ENCODE measurements around the gene DGKZ. TPM values are rescaled to one million over a fixed set of nuclear protein-coding genes. Genes with fewer than 3 reads are reported as not detected.

The DGKZ gene
- total and polyA plus RNA-seq, 4 donors = 33.3 to 63.2 (median 44.1) TPM

GRCh38 chr11:46357483-46357936, 10.2 kb downstream of the DGKZ start:
- peaks cover 0 to 2% (median 0%) of the 10 kb centered on the region in 4 donors for H3K36me3 ChIP-seq (ENCODE audit: control insufficient read depth in 4 of 4, insufficient read depth in 4 of 4, low read length in 4 of 4)
- H3K9me3 ChIP-seq (ENCODE audit: control insufficient read depth in 4 of 4, insufficient read depth in 3 of 4, low read length in 3 of 4) = no peaks in the 10 kb centered on the region
- H3K27me3 ChIP-seq (ENCODE audit: control insufficient read depth in 3 of 3, insufficient read depth in 3 of 3, low read length in 2 of 3) = no peaks in the 10 kb centered on the region
- peaks cover 2 to 33% (median 16%) of the 10 kb centered on the region in 5 donors for H3K4me1 ChIP-seq (ENCODE audit: control insufficient read depth in 5 of 5, insufficient read depth in 5 of 5, low read length in 5 of 5)
- WGBS, 2 donors = 76 to 77% methylated on average over 10 to 11 of the region's 11 CpGs
- no peak overlapping the region for H3K4me3 ChIP-seq
- DNase-seq (no peak), ATAC-seq (ENCODE audit: insufficient read depth, low FRiP score) (no peak)
- H3K9ac ChIP-seq (ENCODE audit: insufficient read depth in 1 of 2, low read length in 2 of 2) = no peak overlapping the region
- H3K27ac ChIP-seq (ENCODE audit: low read depth in 1 of 2, low read length in 1 of 2) = no peak overlapping the region
- no peak for TF ChIP-seq CTCF (IDR thresholded peaks at IDR 0.05; ENCODE audit: control extremely low read depth, extremely low read depth)

GRCh38 chr11:46359953-46360352, 12.7 kb downstream of the DGKZ start:
- H3K27ac ChIP-seq (ENCODE audit: low read depth in 1 of 2, low read length in 1 of 2) = no peak overlapping the region

GRCh38 chr11:46360878-46361277, 13.6 kb downstream of the DGKZ start:
- no peaks in the 10 kb centered on the region for H3K27me3 ChIP-seq (ENCODE audit: control insufficient read depth in 3 of 3, insufficient read depth in 3 of 3, low read length in 2 of 3)

More at GRCh38 chr11:46359953-46360352, 12.7 kb downstream of the DGKZ start:
- WGBS, 2 donors = 65 to 68% methylated on average over 1 of the region's 1 CpG
- Histone ChIP-seq H3K4me1 (ENCODE audit: control insufficient read depth in 5 of 5, insufficient read depth in 5 of 5, low read length in 5 of 5) (peaks cover 4 to 33% (median 23%) of the 10 kb centered on the region in 5 donors), H3K27me3 (ENCODE audit: control insufficient read depth in 3 of 3, insufficient read depth in 3 of 3, low read length in 2 of 3) (no peaks in the 10 kb centered on the region), H3K36me3 (ENCODE audit: control insufficient read depth in 4 of 4, insufficient read depth in 4 of 4, low read length in 4 of 4) (no peaks in the 10 kb centered on the region), H3K9ac (ENCODE audit: insufficient read depth in 1 of 2, low read length in 2 of 2) (no peak overlapping the region), H3K4me3 (no peak overlapping the region), H3K9me3 (ENCODE audit: control insufficient read depth in 4 of 4, insufficient read depth in 3 of 4, low read length in 3 of 4) (no peaks in the 10 kb centered on the region)
- no peak for TF ChIP-seq CTCF (IDR thresholded peaks at IDR 0.05; ENCODE audit: control extremely low read depth, extremely low read depth)
- peak in 2 of 3 donors; percentile 53 to 62 for DNase-seq
- ATAC-seq (ENCODE audit: insufficient read depth, low FRiP score) = no peak

More at GRCh38 chr11:46360878-46361277, 13.6 kb downstream of the DGKZ start:
- no peak overlapping the region for H3K4me3 ChIP-seq
- TF ChIP-seq CTCF (IDR thresholded peaks at IDR 0.05; ENCODE audit: control extremely low read depth, extremely low read depth) = no peak
- DNase-seq (no peak), ATAC-seq (ENCODE audit: insufficient read depth, low FRiP score) (no peak)
- H3K36me3 ChIP-seq (ENCODE audit: control insufficient read depth in 4 of 4, insufficient read depth in 4 of 4, low read length in 4 of 4) = peaks cover 0 to 3% (median 0%) of the 10 kb centered on the region in 4 donors
- H3K9ac ChIP-seq (ENCODE audit: insufficient read depth in 1 of 2, low read length in 2 of 2) = peak overlapping the region; percentile 16 to 68
- WGBS, 2 donors = 30 to 42% methylated on average over 7 of the region's 7 CpGs
- H3K27ac ChIP-seq (ENCODE audit: low read depth in 1 of 2, low read length in 1 of 2) = peak overlapping the region; percentile 73 to 88
- peaks cover 4 to 33% (median 23%) of the 10 kb centered on the region in 5 donors for H3K4me1 ChIP-seq (ENCODE audit: control insufficient read depth in 5 of 5, insufficient read depth in 5 of 5, low read length in 5 of 5)
- no peaks in the 10 kb centered on the region for H3K9me3 ChIP-seq (ENCODE audit: control insufficient read depth in 4 of 4, insufficient read depth in 3 of 4, low read length in 3 of 4)

Data from lung (tissue), 12 donors.